ENCODE results near the gene FUZ. TPM values are rescaled to one million over a fixed set of nuclear protein-coding genes. Genes with fewer than 3 reads are reported as not detected.

FUZ gene
- total and polyA plus RNA-seq, 2 of the 8 experiments (the other 6 are each of a cell fraction or from before 2014, with no cell fraction given): 28.4 to 33.9 TPM

DNA sequence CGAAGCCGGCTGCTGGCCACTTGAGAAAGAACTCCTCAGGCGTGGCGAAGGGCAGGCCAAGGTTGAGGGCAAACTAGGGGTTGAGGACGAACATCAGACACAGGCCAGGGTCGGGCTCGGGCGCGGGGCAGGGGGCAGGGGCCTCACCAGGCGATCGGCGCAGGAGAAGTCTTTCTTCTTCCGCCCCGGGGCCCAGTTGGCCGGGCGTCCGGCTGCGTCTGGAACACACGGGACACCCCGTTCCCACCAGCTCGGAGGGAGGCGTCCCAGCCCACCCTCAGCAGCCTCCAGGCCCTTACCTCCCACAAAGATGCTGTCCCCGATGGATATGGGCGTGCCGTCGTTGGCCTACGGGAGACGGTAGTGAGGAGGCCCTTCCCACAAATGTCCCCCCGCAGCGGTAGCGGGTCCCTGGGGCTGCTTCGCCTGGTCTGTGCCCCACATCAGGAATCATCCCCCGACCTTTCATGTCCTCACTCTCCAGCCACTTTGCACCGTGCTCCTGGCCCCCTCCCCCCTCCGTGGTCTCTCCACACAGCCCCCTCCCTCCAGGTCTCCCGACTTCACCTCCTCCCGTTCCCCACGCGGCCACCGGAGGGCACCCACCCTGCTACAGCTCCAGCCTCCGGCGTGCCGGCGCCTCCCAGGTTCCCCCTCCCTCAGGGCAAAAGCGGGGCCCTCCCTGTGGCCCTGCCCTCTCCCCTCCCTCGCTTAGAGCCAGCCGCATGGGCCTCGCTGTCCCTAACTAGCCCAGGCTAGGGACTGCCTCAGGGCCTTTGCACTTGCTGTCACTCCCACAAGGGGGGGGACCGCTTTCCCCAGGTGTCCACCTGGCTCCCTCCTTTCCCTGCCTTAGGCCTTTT is 49.5 kb upstream of the FUZ start (continued):
- no peak for TF ChIP-seq SUZ12 (IDR thresholded peaks at IDR 0.05; ENCODE audit: low read length)
- TF ChIP-seq SP1 (IDR thresholded peaks at IDR 0.05; ENCODE audit: low read depth, low read length): 0 out of 2 replicates have a peak, but pooled peaks have one; percentile 29
- TF ChIP-seq, protein P1, sequence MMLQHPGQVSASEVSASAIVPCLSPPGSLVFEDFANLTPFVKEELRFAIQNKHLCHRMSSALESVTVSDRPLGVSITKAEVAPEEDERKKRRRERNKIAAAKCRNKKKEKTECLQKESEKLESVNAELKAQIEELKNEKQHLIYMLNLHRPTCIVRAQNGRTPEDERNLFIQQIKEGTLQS (IDR thresholded peaks at IDR 0.05; ENCODE audit: insufficient read depth, low read depth, low read length): no peak
- no peak; the same call in 1 of the 2 replicates for TF ChIP-seq POLR2AphosphoS5 (IDR thresholded peaks at IDR 0.05; ENCODE audit: low read depth, low read length)
- no peak for TF ChIP-seq CBX5 (IDR thresholded peaks at IDR 0.05; ENCODE audit: low read depth, low read length)
- TF ChIP-seq SRF (IDR thresholded peaks at IDR 0.05; ENCODE audit: low read depth, low read length): no peak
- no peak for TF ChIP-seq SP2 (IDR thresholded peaks at IDR 0.05; ENCODE audit: low read length)
- peak; percentile 19 to 49; a peak in 3 of 4 replicates for TF ChIP-seq RAD21 (IDR thresholded peaks at IDR 0.05 in 1 of 2, conservative IDR thresholded peaks at IDR 0.05 in 1 of 2; ENCODE audit: low read depth in 2 of 2, low read length in 2 of 2)
- TF ChIP-seq, protein P2, sequence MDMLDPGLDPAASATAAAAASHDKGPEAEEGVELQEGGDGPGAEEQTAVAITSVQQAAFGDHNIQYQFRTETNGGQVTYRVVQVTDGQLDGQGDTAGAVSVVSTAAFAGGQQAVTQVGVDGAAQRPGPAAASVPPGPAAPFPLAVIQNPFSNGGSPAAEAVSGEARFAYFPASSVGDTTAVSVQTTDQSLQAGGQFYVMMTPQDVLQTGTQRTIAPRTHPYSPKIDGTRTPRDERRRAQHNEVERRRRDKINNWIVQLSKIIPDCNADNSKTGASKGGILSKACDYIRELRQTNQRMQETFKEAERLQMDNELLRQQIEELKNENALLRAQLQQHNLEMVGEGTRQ (IDR thresholded peaks at IDR 0.05; ENCODE audit: low read length): no peak
- TF ChIP-seq CREB1 (IDR thresholded peaks at IDR 0.05): 0 out of 2 replicates have a peak, but pooled peaks have one; percentile 20
- no peak for TF ChIP-seq ZNF274 (IDR thresholded peaks at IDR 0.05; ENCODE audit: borderline replicate concordance, extremely low read depth, low read length)
- no peak for TF ChIP-seq CHD1 (IDR thresholded peaks at IDR 0.05; ENCODE audit: low read depth, low read length)
- TF ChIP-seq YY1 (IDR thresholded peaks at IDR 0.05; ENCODE audit: low read depth, low read length): 0 out of 2 replicates have a peak, but pooled peaks have one; percentile 26
- no peak for TF ChIP-seq GABPA (IDR thresholded peaks at IDR 0.05; ENCODE audit: borderline replicate concordance, insufficient read depth, low read length)
- TF ChIP-seq EGR1 (IDR thresholded peaks at IDR 0.05; ENCODE audit: borderline replicate concordance, low read depth, low read length): no peak
- no peak for TF ChIP-seq SAP30 (IDR thresholded peaks at IDR 0.05; ENCODE audit: insufficient read depth, insufficient replicate concordance, low read length)
- TF ChIP-seq SIRT6 (IDR thresholded peaks at IDR 0.05; ENCODE audit: low read length): no peak
- no peak for TF ChIP-seq SIX5 (IDR thresholded peaks at IDR 0.05; ENCODE audit: low read depth, low read length)
- TF ChIP-seq, protein P3, sequence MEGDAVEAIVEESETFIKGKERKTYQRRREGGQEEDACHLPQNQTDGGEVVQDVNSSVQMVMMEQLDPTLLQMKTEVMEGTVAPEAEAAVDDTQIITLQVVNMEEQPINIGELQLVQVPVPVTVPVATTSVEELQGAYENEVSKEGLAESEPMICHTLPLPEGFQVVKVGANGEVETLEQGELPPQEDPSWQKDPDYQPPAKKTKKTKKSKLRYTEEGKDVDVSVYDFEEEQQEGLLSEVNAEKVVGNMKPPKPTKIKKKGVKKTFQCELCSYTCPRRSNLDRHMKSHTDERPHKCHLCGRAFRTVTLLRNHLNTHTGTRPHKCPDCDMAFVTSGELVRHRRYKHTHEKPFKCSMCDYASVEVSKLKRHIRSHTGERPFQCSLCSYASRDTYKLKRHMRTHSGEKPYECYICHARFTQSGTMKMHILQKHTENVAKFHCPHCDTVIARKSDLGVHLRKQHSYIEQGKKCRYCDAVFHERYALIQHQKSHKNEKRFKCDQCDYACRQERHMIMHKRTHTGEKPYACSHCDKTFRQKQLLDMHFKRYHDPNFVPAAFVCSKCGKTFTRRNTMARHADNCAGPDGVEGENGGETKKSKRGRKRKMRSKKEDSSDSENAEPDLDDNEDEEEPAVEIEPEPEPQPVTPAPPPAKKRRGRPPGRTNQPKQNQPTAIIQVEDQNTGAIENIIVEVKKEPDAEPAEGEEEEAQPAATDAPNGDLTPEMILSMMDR (IDR thresholded peaks at IDR 0.05; ENCODE audit: control extremely low read depth in 1 of 3, insufficient read depth in 1 of 3, low read depth in 1 of 3, low read length in 3 of 3): peak; percentile 61 to 73 (median 65)
- TF ChIP-seq TAF7 (optimal IDR thresholded peaks at IDR 0.05; ENCODE audit: borderline replicate concordance, low read depth, low read length): peak; percentile 41

Data from H1 (cell line).